ENCODE results near the gene LYL1.

The LYL1 gene

DNA sequence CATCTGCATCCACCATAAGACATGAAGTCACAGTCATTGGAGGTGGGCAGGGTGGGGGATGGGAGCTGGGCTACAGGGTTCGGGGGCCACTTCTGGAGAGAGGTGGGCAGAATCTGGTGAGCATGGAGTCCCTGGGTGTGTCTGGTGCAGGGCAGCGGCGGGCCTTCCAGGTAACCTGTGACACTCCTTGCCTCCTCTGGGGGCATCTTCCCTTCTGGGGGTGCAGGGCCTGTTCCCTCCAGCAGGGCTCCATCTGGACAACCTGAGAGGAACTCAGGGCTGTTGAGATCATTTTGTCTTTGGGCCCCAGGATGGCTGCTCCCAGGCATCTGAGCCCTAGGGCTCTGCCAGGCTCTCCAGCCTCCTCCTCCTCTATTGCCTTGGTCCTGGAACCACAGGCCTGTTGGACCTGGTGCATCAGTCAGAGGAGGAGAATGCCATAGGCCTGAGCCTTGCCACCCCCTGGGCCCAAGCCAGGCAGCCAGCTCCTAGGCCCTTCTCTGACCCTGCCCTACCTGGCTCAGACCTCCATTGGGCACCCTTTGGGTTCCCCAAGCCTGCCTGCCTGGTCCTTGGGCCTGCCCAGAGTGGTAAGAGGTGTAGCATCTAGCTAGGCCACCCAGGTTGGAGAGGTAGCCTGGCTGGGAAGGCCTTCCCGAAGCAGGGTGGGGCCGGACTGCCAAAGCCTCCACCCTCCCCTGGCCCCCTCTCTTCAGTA is 13.4 kb downstream of the LYL1 start:
- TF ChIP-seq, protein P1, sequence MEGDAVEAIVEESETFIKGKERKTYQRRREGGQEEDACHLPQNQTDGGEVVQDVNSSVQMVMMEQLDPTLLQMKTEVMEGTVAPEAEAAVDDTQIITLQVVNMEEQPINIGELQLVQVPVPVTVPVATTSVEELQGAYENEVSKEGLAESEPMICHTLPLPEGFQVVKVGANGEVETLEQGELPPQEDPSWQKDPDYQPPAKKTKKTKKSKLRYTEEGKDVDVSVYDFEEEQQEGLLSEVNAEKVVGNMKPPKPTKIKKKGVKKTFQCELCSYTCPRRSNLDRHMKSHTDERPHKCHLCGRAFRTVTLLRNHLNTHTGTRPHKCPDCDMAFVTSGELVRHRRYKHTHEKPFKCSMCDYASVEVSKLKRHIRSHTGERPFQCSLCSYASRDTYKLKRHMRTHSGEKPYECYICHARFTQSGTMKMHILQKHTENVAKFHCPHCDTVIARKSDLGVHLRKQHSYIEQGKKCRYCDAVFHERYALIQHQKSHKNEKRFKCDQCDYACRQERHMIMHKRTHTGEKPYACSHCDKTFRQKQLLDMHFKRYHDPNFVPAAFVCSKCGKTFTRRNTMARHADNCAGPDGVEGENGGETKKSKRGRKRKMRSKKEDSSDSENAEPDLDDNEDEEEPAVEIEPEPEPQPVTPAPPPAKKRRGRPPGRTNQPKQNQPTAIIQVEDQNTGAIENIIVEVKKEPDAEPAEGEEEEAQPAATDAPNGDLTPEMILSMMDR (IDR thresholded peaks at IDR 0.05; ENCODE audit: extremely low read depth, missing control alignments), result peak; percentile 14

DNA sequence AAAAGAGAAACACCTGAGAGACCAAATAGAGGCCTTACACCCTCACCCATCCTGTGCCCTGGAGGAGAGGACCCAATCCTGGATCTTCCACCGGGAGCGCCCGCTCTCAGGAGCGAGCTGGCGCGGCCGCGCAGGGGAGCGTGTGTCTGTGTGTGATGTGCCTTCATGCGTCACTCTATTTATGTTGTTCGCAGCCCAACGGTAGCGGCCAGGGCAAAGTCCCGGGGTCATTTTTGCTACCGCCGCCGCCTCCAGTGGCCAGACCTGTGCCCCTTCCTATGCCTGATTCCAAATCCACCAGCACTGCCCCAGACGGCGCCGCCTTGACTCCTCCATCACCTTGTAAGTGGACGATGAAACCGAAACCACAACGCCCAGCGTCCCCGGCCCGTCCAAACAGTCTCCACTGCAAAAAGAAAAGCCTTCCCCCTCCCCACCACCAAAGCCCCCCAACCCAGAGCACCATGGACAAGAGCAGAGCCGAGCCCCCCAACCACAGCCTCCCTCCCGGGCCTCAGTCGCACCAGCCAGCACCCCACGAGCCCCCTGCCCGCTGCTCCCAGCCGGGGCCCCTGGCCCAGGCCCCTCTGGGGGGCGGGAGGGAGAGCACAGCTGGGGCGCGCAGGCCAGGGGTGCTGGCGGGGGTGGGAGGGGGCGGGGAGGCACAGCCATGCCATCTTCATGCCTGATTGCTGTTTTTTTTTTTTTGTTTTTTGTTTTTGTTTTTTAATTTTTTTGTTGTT is 14.7 kb downstream of the LYL1 start:
- DNase-seq (ENCODE audit: low spot score), result no peak
- TF ChIP-seq, protein P1 (IDR thresholded peaks at IDR 0.05; ENCODE audit: extremely low read depth, missing control alignments), result no peak

More for the DNA sequence above, 13.4 kb downstream of the LYL1 start:
- no peak for DNase-seq (ENCODE audit: low spot score)

DNA sequence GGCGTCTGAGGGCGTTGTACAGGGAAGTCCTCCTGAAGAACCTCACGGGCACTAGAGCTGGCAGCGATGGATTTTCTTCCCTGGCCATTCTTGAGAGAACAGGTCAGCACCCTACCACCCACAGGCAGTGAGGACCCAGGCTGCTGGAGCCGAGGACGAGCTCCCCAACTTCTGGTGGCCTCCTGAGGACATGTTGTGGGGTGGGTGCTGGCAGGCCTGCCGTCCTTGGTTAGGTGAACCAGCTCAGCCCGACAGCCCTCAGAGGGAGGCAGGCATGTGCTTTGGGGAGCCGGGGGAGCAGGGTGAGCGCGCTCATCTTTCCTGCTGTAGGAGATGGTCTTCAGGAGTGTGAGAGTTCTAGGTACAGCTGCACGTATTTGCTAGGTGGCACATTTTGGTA is 15.4 kb downstream of the LYL1 start:
- TF ChIP-seq, protein P1 (IDR thresholded peaks at IDR 0.05; ENCODE audit: extremely low read depth, missing control alignments), result no peak
- DNase-seq (ENCODE audit: low spot score), result no peak

DNA sequence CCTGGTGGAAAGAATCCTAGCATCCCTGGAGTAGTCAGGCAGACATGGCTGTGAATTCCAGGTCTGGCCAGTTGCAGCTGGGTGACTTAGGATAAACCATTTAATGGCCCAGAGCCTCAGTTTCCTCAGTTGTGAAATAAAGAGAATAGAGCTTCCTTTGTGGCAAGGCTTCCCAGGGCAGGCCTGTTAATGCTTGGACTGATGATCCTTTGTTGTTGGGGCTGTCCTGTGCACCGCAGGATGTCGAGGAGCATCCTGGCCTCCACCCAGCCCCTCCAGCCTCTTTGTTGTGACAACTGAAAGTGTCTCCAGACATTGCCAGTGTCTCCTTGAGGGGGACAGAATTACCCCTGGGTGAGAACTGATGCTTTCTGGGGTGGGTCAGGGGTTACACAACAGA is 16.3 kb downstream of the LYL1 start:
- TF ChIP-seq, protein P1 (IDR thresholded peaks at IDR 0.05; ENCODE audit: extremely low read depth, missing control alignments), result no peak
- DNase-seq (ENCODE audit: low spot score), result no peak

DNA sequence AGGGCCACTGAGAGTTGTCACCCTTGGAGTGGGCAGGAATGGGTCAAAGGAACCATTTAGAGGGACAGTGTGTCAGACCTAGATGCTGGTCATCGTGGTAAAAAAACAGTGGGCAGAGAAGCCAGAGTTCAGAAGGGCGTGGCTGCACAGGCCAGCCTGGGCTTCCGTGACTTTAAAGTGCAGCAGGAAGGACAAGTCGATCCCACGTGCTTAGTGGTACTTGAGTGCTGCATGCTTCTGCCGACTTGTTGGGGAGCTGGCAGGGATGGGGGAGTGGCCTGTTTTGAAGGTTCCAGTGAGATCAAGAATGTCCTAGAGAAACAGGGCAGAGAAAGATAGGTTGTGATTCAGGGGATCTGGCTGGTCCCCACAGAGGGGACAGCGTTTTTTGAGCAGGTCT is 17.0 kb downstream of the LYL1 start:
- TF ChIP-seq, protein P1 (IDR thresholded peaks at IDR 0.05; ENCODE audit: extremely low read depth, missing control alignments), result no peak
- no peak for DNase-seq (ENCODE audit: low spot score)

DNA sequence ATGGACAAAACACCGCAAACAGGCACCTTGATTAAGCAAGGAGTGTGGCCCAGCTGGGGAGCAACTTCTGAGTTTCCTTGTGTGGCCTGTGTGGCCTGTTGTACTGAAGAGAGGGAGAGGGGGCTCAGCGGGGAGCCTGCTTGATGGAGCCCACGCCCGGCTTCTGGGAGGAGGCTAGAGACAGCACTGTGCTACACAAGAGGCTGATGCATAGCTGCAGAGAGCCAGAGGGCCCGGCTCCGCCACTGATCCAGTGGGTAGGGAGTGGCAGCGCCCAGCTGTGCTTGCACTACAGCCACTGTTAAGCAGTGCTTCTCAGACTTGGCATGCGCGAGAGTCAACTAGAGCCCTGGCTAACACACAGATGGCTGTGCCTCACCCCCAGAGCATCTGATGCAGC is 19.0 kb downstream of the LYL1 start:
- TF ChIP-seq, protein P1 (IDR thresholded peaks at IDR 0.05; ENCODE audit: extremely low read depth, missing control alignments), result no peak

DNA sequence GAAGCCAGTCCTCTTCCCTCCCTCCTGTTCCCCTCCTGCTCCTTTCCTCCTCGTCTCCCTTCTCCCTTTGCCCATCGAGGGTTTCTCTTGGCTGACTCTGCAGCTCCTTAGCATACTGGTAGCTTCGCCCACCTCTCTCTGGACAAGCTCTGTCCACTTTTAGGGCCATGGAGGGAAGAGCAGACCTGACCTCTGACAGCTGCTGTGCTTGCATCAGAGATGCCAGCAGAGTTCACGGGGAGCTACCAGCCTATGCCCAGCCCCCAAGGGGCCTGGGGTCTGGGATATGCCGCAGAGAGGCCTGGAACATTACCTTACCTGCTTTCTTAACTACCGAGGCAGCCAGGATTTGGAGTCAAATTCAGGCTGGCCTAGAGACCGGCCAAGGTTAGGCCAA is 19.7 kb downstream of the LYL1 start:
- no peak for DNase-seq (ENCODE audit: low spot score)
- TF ChIP-seq, protein P1 (IDR thresholded peaks at IDR 0.05; ENCODE audit: extremely low read depth, missing control alignments), result no peak

More for the DNA sequence above, 19.0 kb downstream of the LYL1 start:
- DNase-seq (ENCODE audit: low spot score), result no peak

All from GM20000 (cell line).